ENCODE measurements around the gene SHE. TPM values are rescaled to one million over a fixed set of nuclear protein-coding genes. Genes with fewer than 3 reads are reported as not detected.

SHE gene
- total and polyA plus RNA-seq, 10 of the 15 experiments (the other 5 are each of a cell fraction or from before 2014, with no cell fraction given): under 0.01 to 0.05 (median 0.03) TPM; not detected in 3

GRCh38 chr1:154471304-154471703, 30.9 kb downstream of the SHE start:
- no peak overlapping the region for H3K4me2 ChIP-seq (ENCODE audit: control insufficient read depth, insufficient read depth)
- POLR2A ChIA-PET: no interaction called here
- in situ Hi-C loops (cut with MboI): no loop called here

GRCh38 chr1:154469844-154470560, 32.2 kb downstream of the SHE start:
- no peak for FAIRE-seq
- CTCF ChIA-PET: interaction anchor here (2.6 to 5.7 kb wide), 3 partner anchors 10 to 119 kb away, joined by 6 to 54 read pairs (median 12); no protein-coding TSS in a partner anchor
- WGBS (ENCODE audit: insufficient coverage, insufficient replicate concordance, low lambda C conversion rate, missing lambda C conversion rate): 83% methylated on average over 10 of the region's 10 CpGs

More at GRCh38 chr1:154471304-154471703, 30.9 kb downstream of the SHE start:
- no peak overlapping the region for H2AFZ ChIP-seq (ENCODE audit: control insufficient read depth, low read depth, low read length)
- DNase-seq (ENCODE audit: low read depth, low spot score) (no peak), FAIRE-seq (no peak), ATAC-seq (no peak)
- H3K9ac ChIP-seq (ENCODE audit: control insufficient read depth, insufficient read depth, low read length): no peak overlapping the region
- H3K4me3 ChIP-seq: no peak overlapping the region
- BruUV-seq (replicated peaks): no TSS peak
- H4K20me1 ChIP-seq (ENCODE audit: control insufficient read depth, insufficient read depth): no peaks in the 10 kb centered on the region
- H3K27me3 ChIP-seq (replicated peaks in 1 of 2; ENCODE audit: control insufficient read depth in 2 of 2, insufficient read depth in 2 of 2, low read length in 1 of 2): 0 out of 4 replicates have a peak, but pooled peaks cover 0 to 1% of the 10 kb centered on the region in 2 experiments
- RAD21 ChIA-PET (ENCODE audit: unreplicated experiment): interaction anchor here (0.8 to 2.3 kb wide), 2 partner anchors 9 to 32 kb away, joined by 5 to 7 read pairs; no protein-coding TSS in a partner anchor
- no peak overlapping the region for H3K27ac ChIP-seq (ENCODE audit: control insufficient read depth, insufficient read depth)
- SMC1A ChIA-PET (ENCODE audit: uncharacterized antibody, unreplicated experiment): interaction anchor here (0.6 to 1.8 kb wide), 2 partner anchors 9 to 46 kb away, joined by 3 to 6 read pairs; no protein-coding TSS in a partner anchor
- CTCF ChIA-PET: interaction anchor here (1.0 to 3.0 kb wide), 5 partner anchors 9 to 126 kb away, joined by 3 to 12 read pairs (median 5); no protein-coding TSS in a partner anchor
- 63% methylated on average over 2 of the region's 2 CpGs for WGBS (ENCODE audit: insufficient coverage, insufficient replicate concordance, low lambda C conversion rate, missing lambda C conversion rate)
- H3K9me3 ChIP-seq (replicated peaks; ENCODE audit: control insufficient read depth, insufficient read depth, low read length): no peaks in the 10 kb centered on the region
- peaks cover 7% of the 10 kb centered on the region; the same call in 1 of the 2 replicates for H3K4me1 ChIP-seq (ENCODE audit: control insufficient read depth, insufficient read depth, low read length)
- no peaks in the 10 kb centered on the region for H3K36me3 ChIP-seq (ENCODE audit: control insufficient read depth in 2 of 2, insufficient read depth in 2 of 2, low read length in 1 of 2)
- no peak for TF ChIP-seq KLF5 (IDR thresholded peaks at IDR 0.05; ENCODE audit: partially characterized antibody)
- no peaks in the 10 kb centered on the region for H3K79me2 ChIP-seq (ENCODE audit: control insufficient read depth, insufficient read depth, low read length)
- intact Hi-C loops (cut with micrococcal nuclease; ENCODE audit: unreplicated experiment): no loop called here

More at GRCh38 chr1:154469844-154470560, 32.2 kb downstream of the SHE start:
- TF ChIP-seq ESRRA (IDR thresholded peaks at IDR 0.05; ENCODE audit: low read length) (no peak), CTCF (IDR thresholded peaks at IDR 0.05 in 2 of 3, conservative IDR thresholded peaks at IDR 0.05 in 1 of 3; ENCODE audit: control insufficient read depth in 2 of 3, extremely low read depth in 1 of 3, insufficient read depth in 1 of 3, low read depth in 3 of 3, low read length in 3 of 3) (no peak), SUPT20H (IDR thresholded peaks at IDR 0.05; ENCODE audit: borderline replicate concordance, control insufficient read depth, low read depth, low read length) (no peak), BRCA1 (IDR thresholded peaks at IDR 0.05; ENCODE audit: low read depth, low read length) (no peak), RUNX3 (IDR thresholded peaks at IDR 0.05; ENCODE audit: low read length) (no peak), PKNOX1 (IDR thresholded peaks at IDR 0.05) (no peak)
- no peak overlapping the region for H3K27ac ChIP-seq (ENCODE audit: control insufficient read depth, insufficient read depth)
- H4K20me1 ChIP-seq (ENCODE audit: control insufficient read depth, insufficient read depth): no peaks in the 10 kb centered on the region
- no peak overlapping the region for H3K9ac ChIP-seq (ENCODE audit: control insufficient read depth, insufficient read depth, low read length)
- H3K36me3 ChIP-seq (ENCODE audit: control insufficient read depth in 2 of 2, insufficient read depth in 2 of 2, low read length in 1 of 2): no peaks in the 10 kb centered on the region
- intact Hi-C loops (cut with micrococcal nuclease; ENCODE audit: unreplicated experiment) (loop anchor here (5.0 kb wide), 1 partner anchor 118 kb away; no protein-coding TSS in a partner anchor), in situ Hi-C loops (cut with MboI) (no loop called here)
- no peak overlapping the region for H3K4me3 ChIP-seq
- DNase-seq (ENCODE audit: low read depth, low spot score) (no peak), ATAC-seq (no peak)
- ChIA-PET POLR2A (no interaction called here), RAD21 (ENCODE audit: unreplicated experiment) (interaction anchor here (1.1 to 2.3 kb wide), 3 partner anchors 31 to 119 kb away, joined by 3 to 7 read pairs (median 4); no protein-coding TSS in a partner anchor), SMC1A (ENCODE audit: uncharacterized antibody, unreplicated experiment) (interaction anchor here (1.8 kb wide), 1 partner anchor 10 kb away, joined by 6 read pairs; no protein-coding TSS in a partner anchor)
- no peak overlapping the region for H3K4me2 ChIP-seq (ENCODE audit: control insufficient read depth, insufficient read depth)
- H3K79me2 ChIP-seq (ENCODE audit: control insufficient read depth, insufficient read depth, low read length): no peaks in the 10 kb centered on the region
- no TSS peak for BruUV-seq (replicated peaks)
- H3K9me3 ChIP-seq (replicated peaks; ENCODE audit: control insufficient read depth, insufficient read depth, low read length): no peaks in the 10 kb centered on the region
- peaks cover 12% of the 10 kb centered on the region for H3K4me1 ChIP-seq (ENCODE audit: control insufficient read depth, insufficient read depth, low read length)
- no peak overlapping the region for H2AFZ ChIP-seq (ENCODE audit: control insufficient read depth, low read depth, low read length)
- H3K27me3 ChIP-seq (replicated peaks in 1 of 2; ENCODE audit: control insufficient read depth in 2 of 2, insufficient read depth in 2 of 2, low read length in 1 of 2): 0 out of 4 replicates have a peak, but pooled peaks cover 0 to 1% of the 10 kb centered on the region in 2 experiments

Measured in GM12878 (cell line).